Lower leg skin (tissue), 4 donors: ENCODE data around the gene RELL1. TPM values are rescaled to one million over a fixed set of nuclear protein-coding genes. Genes with fewer than 3 reads are reported as not detected.

Experiments used
- DNase-seq, 2 donors: peaks; one replicate each; pipeline ENCODE4 v3.0.0-alpha.2; 2019; ENCODE audit warnings: low spot score in 2 of 2
- H3K4me3 ChIP-seq: fragments of 200-600 bp; sonication (generic); 2 replicates; pipeline ENCODE4 v1.5.1; 2017; ENCODE audit warnings: mild to moderate bottlenecking, low read depth; ENCODE audit not compliant: poor library complexity, severe bottlenecking
- POLR2A ChIP-seq, 2 donors: fragments of 450-650 bp; IDR thresholded peaks; one replicate each; pipeline ENCODE4 v1.6.1; 2016 to 2017; ENCODE audit warnings: antibody characterized with exemption in 2 of 2, mild to moderate bottlenecking in 1 of 2, moderate library complexity in 1 of 2
- WGBS, 2 donors: methylation state at CpG; one replicate each; pipeline ENCODE4 v1.1.5; 2018; 5-methylcytosine and 5-hydroxymethylcytosine counted together
- intact Hi-C: fragments of 100-400 bp; cut with DNase I; formaldehyde crosslinking; loops from one replicate; pipeline ENCODE4 v1.15.0; 2023; ENCODE audit warnings: low total_unique reads
- total RNA-seq, 4 donors: library from RNA; depleted of rRNA; stranded (reverse); fragments of >200 nt; gene quantifications; one replicate each; pipeline ENCODE4 v1.1.0, GENCODE V29; 2016
- TF ChIP-seq, protein P1 (sequence below), 3 donors: fragments of 450-650 bp; IDR thresholded peaks; one replicate each; pipeline ENCODE4 v1.5.1; 2016; ENCODE audit warnings: antibody characterized with exemption in 3 of 3, mild to moderate bottlenecking in 3 of 3, moderate library complexity in 2 of 3

RELL1 gene
- total RNA-seq, 4 donors from 2014 or later = 66.5 to 78.6 (median 73.7) TPM

DNA sequence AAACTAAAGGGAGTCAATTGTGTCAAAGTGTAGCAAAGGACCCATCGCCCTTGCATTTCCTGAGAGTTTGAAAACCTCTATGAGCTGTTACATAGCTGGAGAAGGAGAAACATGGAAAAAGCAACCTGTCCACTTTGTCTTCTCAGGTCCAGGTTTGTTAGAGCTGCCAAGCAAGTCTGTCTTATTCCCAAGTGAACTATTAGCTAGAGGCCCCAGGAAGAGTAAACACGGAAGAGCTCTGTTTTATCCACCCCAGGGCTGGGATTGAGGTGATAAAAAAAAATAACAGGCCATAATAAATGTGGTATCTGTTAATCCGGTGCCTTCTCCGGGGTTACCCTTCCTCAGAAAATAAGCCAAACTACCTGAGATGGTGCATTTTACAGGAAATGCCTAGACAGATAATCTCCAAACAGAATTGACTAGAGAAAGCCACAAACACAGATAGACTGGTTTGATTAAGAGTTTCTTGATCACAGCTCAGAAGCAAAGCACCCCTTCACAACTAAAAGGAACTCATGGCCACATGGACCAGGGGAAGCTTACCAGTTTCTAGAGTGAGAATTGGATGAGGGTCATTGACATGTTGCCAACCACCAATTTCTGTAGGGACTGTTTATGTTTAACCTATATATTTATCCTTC, 35.9 kb upstream of the RELL1 start:
- H3K4me3 ChIP-seq = no peak overlapping the region
- TF ChIP-seq POLR2A (IDR thresholded peaks at IDR 0.05) = no peak
- WGBS, 2 donors = 58 to 68% methylated on average over 4 of the region's 4 CpGs
- intact Hi-C loops = no loop called here
- no peak for DNase-seq

DNA sequence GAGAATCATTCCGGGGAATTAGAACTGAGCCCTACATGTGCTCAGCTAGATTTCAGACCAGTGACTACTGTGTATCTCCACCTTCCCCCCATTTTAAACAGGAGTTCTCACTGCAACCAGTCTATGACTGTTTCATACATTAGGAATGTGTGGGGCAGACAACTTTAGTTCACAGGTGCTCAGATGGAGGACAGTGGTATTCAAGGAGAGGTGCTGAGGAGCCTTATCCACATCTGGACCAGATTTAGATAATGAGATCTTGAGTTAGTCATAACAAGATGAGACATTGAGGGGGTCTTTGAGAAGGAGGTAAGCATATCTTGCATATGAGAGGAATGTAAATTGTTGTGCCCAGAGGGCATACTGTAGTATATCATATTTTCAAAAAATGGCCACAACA, 32.8 kb upstream of the RELL1 start:
- H3K4me3 ChIP-seq = no peak overlapping the region
- WGBS, 2 donors = 79 to 88% methylated on average over 1 of the region's 1 CpG
- DNase-seq = no peak
- intact Hi-C loops = no loop called here
- TF ChIP-seq POLR2A (IDR thresholded peaks at IDR 0.05) = no peak
- TF ChIP-seq, protein P1, sequence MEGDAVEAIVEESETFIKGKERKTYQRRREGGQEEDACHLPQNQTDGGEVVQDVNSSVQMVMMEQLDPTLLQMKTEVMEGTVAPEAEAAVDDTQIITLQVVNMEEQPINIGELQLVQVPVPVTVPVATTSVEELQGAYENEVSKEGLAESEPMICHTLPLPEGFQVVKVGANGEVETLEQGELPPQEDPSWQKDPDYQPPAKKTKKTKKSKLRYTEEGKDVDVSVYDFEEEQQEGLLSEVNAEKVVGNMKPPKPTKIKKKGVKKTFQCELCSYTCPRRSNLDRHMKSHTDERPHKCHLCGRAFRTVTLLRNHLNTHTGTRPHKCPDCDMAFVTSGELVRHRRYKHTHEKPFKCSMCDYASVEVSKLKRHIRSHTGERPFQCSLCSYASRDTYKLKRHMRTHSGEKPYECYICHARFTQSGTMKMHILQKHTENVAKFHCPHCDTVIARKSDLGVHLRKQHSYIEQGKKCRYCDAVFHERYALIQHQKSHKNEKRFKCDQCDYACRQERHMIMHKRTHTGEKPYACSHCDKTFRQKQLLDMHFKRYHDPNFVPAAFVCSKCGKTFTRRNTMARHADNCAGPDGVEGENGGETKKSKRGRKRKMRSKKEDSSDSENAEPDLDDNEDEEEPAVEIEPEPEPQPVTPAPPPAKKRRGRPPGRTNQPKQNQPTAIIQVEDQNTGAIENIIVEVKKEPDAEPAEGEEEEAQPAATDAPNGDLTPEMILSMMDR (IDR thresholded peaks at IDR 0.05) = no peak

DNA sequence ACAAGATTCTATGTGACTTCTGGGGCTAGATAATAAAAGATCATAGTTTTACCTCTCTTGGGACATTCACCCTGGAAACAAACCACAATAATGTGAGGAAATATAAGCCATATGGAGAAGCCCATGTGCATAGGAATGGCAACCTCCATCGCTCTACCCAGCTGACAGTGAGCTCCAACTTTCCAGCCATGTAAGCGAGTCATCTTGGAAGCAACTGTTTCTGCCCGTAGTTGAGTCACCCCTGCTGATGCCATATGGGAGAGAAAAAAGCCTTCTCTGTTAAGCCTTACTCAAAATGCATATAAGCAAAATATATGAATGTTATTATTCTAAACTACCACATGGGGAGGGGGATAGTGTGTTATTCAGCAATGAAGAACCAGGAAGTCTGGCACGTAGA, 31.4 kb upstream of the RELL1 start:
- no peak overlapping the region for H3K4me3 ChIP-seq
- DNase-seq = no peak
- 38 to 40% methylated on average over 4 of the region's 4 CpGs for WGBS, 2 donors
- TF ChIP-seq POLR2A (IDR thresholded peaks at IDR 0.05) = no peak
- TF ChIP-seq, protein P1 (IDR thresholded peaks at IDR 0.05) = no peak
- intact Hi-C loops = no loop called here

DNA sequence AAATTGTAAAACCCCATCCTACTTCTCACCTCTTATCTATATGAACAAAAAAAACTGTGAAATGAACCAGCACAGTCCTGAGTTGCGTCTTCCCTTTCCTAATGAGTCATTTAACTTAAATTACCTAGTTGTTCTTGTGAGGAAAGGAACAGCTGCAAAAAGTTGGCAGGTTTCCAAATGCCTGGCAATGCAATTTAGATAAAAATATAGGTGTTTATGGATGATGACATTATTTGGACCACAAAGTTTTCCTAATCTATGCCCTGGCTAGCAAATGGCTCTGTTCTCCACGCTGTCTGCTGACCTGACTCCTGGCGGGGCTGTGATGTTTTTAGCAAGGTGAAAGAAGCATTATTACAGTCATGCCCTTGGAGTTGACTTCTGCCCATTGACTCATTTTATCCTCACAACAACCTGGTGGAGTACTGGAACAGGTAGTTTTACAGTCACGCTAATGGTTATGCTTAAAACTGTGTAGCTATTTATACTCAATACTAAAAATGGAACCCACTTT, 29.8 kb upstream of the RELL1 start:
- TF ChIP-seq, protein P1 (IDR thresholded peaks at IDR 0.05) = no peak
- no peak for TF ChIP-seq POLR2A (IDR thresholded peaks at IDR 0.05)
- intact Hi-C loops = no loop called here
- DNase-seq = no peak
- no peak overlapping the region for H3K4me3 ChIP-seq
- 59 to 62% methylated on average over 4 of the region's 4 CpGs for WGBS, 2 donors

DNA sequence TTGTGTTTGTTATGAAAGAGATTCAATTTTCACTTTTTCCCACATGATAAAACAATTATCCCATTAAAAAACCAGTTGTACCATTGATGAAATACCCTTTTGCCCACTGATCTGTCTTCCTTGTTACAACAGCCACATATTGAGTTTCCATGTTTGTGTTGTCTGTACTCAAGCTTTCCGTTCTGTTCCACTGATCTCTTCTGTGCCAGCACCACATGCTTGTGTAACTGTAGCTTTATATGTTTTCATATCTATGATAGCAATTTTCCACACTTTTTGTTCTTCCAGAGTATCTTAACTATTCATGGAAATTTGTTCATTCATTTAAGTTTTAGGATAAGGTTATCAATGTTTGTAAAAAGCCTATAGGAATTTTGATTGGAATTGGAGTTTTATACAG, 24.3 kb upstream of the RELL1 start:
- WGBS, 2 donors = 69 to 83% methylated on average over 1 of the region's 1 CpG
- no peak for TF ChIP-seq POLR2A (IDR thresholded peaks at IDR 0.05)
- TF ChIP-seq, protein P1 (IDR thresholded peaks at IDR 0.05) = no peak
- intact Hi-C loops = no loop called here
- no peak overlapping the region for H3K4me3 ChIP-seq
- no peak for DNase-seq

DNA sequence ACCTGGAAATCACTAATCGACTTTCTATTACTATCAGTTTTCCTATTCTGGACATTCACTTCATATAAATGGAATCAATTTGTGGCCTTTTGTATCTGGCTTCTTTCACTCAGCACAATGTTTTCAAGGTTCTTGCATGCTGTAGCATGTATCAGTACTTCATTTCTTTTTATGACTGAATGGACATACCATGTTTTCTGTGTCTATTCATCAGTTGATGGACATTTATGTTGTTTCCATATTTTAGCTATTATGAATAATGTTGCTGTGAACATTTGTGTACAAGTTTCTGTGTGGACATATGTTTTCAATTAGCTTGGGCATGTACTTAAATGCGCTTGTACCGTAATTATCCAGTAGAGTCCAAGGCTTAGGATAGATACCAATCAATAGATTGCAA, 19.9 kb upstream of the RELL1 start:
- TF ChIP-seq POLR2A (IDR thresholded peaks at IDR 0.05) = no peak
- TF ChIP-seq, protein P1 (IDR thresholded peaks at IDR 0.05) = no peak
- 76 to 79% methylated on average over 3 of the region's 3 CpGs for WGBS, 2 donors
- H3K4me3 ChIP-seq = no peak overlapping the region
- intact Hi-C loops = no loop called here
- DNase-seq = no peak
